HepG2 (cell line): ENCODE data around the gene PCNX1. TPM values are rescaled to one million over a fixed set of nuclear protein-coding genes. Genes with fewer than 3 reads are reported as not detected.
A peak's percentile ranks its signal among the peaks of the same experiment; 100 is the strongest.
"Not testable (repeated sequence)": the region's sequence is repeated elsewhere in the genome, so short reads cannot be mapped to it uniquely, and the experiment has no call there.

ENCODE experiments used
- ATAC-seq: fragments of 200-7000 bp; cut with Tn5 transposase; 3 replicates; pipeline ENCODE4 v1.9.1; 2020; ENCODE audit warnings: mild to moderate bottlenecking, moderate library complexity
- BruUV-seq: library from RNA; stranded (reverse); fragments of 400-500 nt; replicated peaks from 2 replicates; lab custom pipeline; 2021; lab: Mats Ljungman, UMichigan
- CTCF ChIA-PET: fragments of 300-600 bp; formaldehyde crosslinking; extraction: SDS; loops from one replicate; lab custom pipeline; 2021; ENCODE audit warnings: low total read pairs, inconsistent platforms, low intra/inter-chr PET ratio; lab: Yijun Ruan, JAX
- POLR2A ChIA-PET: fragments of 350-600 bp; sonication (Branson Sonifier 250); formaldehyde crosslinking; loops from one replicate; lab custom pipeline; 2020; ENCODE audit warnings: antibody characterized with exemption, inconsistent platforms; lab: Yijun Ruan, JAX
- DNase-seq: peaks from one replicate; pipeline ENCODE4 v3.0.0-alpha.2; 2015; ENCODE audit warnings: low spot score
- FAIRE-seq: peaks from 3 replicates; lab custom pipeline; 2011; peaks lifted over from hg19 to GRCh38; lab: Jason Lieb, UNC
- H2AFZ ChIP-seq: one replicate; pipeline ENCODE4 v1.6.1; 2011; ENCODE audit warnings: low read length, inconsistent platforms
- H3K27ac ChIP-seq: fragments of 300-600 bp; 3 replicates; pipeline ENCODE4 v1.8.0; 2011; ENCODE audit warnings: mixed run types, mild to moderate bottlenecking, mixed read lengths, low read length, inconsistent platforms; ENCODE audit not compliant: insufficient read depth; ENCODE audit errors: extremely low read length
- H3K27me3 ChIP-seq, 2 experiments: fragments of 200-600 bp in 1 of 2; 2 replicates in 1 of 2; 3 replicates in 1 of 2; pipeline versions ENCODE4 v1.6.0 to v1.8.0; 2011; ENCODE audit warnings: low read length in 2 of 2, mild to moderate bottlenecking in 2 of 2, moderate library complexity in 2 of 2, inconsistent platforms in 1 of 2; ENCODE audit not compliant: insufficient read depth in 2 of 2, control insufficient read depth in 1 of 2
- H3K36me3 ChIP-seq, 2 experiments: fragments of 200-600 bp in 1 of 2; replicated peaks in 1 of 2; 2 replicates in 1 of 2; 3 replicates in 1 of 2; pipeline versions ENCODE4 v1.5.1 to v1.8.0; 2011; ENCODE audit warnings: low read length in 2 of 2, inconsistent platforms in 1 of 2; ENCODE audit not compliant: insufficient read depth in 2 of 2, control insufficient read depth in 1 of 2
- H3K4me1 ChIP-seq: 2 replicates; pipeline ENCODE4 v1.5.1; 2012; ENCODE audit warnings: low read length, inconsistent platforms; ENCODE audit not compliant: insufficient read depth
- H3K4me2 ChIP-seq: 2 replicates; pipeline ENCODE4 v1.6.0; 2011; ENCODE audit warnings: low read depth, low read length, inconsistent platforms
- H3K4me3 ChIP-seq, 3 experiments: fragments of 200-600 bp in 1 of 3; sonication (generic), shearing (Covaris generic) in 1 of 3; replicated peaks in 1 of 3; 2 replicates each; pipeline ENCODE4 v1.5.1; 2011 to 2016; ENCODE audit warnings: low read length in 3 of 3, inconsistent platforms in 2 of 3, low read depth in 2 of 3, mild to moderate bottlenecking in 2 of 3, control low read depth in 1 of 3, mixed read lengths in 1 of 3; ENCODE audit not compliant: insufficient read depth in 1 of 3
- H3K79me2 ChIP-seq: one replicate; pipeline ENCODE4 v1.6.1; 2011; ENCODE audit warnings: low read length, inconsistent platforms; ENCODE audit not compliant: insufficient read depth
- H3K9ac ChIP-seq: 2 replicates; pipeline ENCODE4 v1.6.0; 2011; ENCODE audit warnings: mild to moderate bottlenecking, low read depth, low read length, inconsistent platforms; ENCODE audit not compliant: insufficient read depth
- H3K9me3 ChIP-seq: 2 replicates; pipeline ENCODE4 v1.5.1; 2012; ENCODE audit warnings: mild to moderate bottlenecking, low read length
- H4K20me1 ChIP-seq: 2 replicates; pipeline ENCODE4 v1.6.0; 2011; ENCODE audit warnings: inconsistent platforms, mild to moderate bottlenecking, low read length, moderate library complexity; ENCODE audit not compliant: insufficient read depth
- CEBPG ChIP-seq: IDR thresholded peaks from 2 replicates; pipeline ENCODE4 v1.6.1; 2016
- FOXA1 ChIP-seq, 2 experiments: fragments of 450-650 bp in 1 of 2; sonication (generic) in 1 of 2; formaldehyde crosslinking in 1 of 2; IDR thresholded peaks; 2 replicates each; pipeline versions ENCODE4 v1.4.0 to v1.6.1; 2016 to 2020; ENCODE audit warnings: missing genetic modification reagents in 1 of 2
- FOXP1 ChIP-seq, 2 experiments: fragments of 450-650 bp in 1 of 2; IDR thresholded peaks; 2 replicates each; pipeline ENCODE4 v1.6.1; 2017 to 2018; ENCODE audit warnings: antibody characterized with exemption in 1 of 2
- GATAD2A ChIP-seq: IDR thresholded peaks from 2 replicates; pipeline ENCODE4 v1.6.1; 2016
- ISL2 ChIP-seq: sonication (generic); formaldehyde crosslinking; IDR thresholded peaks from 2 replicates; pipeline ENCODE4 v1.5.0; 2020; ENCODE audit warnings: missing genetic modification reagents
- SOX13 ChIP-seq, 3 experiments: fragments of 450-650 bp in 1 of 3; sonication (generic) in 1 of 3; formaldehyde crosslinking in 1 of 3; IDR thresholded peaks in 2 of 3; conservative IDR thresholded peaks in 1 of 3; 2 replicates each; pipeline versions ENCODE4 v1.5.0 to v1.6.1; 2016 to 2020; ENCODE audit warnings: antibody characterized with exemption in 1 of 3, mild to moderate bottlenecking in 1 of 3, missing compliant biosample characterization in 1 of 3, missing genetic modification reagents in 1 of 3, moderate library complexity in 1 of 3
- SOX5 ChIP-seq: IDR thresholded peaks from 2 replicates; pipeline ENCODE4 v1.6.1; 2016; ENCODE audit warnings: borderline replicate concordance
- TCF7 ChIP-seq: sonication (generic); IDR thresholded peaks from 2 replicates; pipeline ENCODE4 v1.6.1; 2016; ENCODE audit warnings: antibody characterized with exemption, low read depth
- WGBS: methylation state at CpG from one replicate; pipeline ENCODE4 v1.1.6; 2017; ENCODE audit warnings: low lambda C conversion rate; 5-methylcytosine and 5-hydroxymethylcytosine counted together
- in situ Hi-C: cut with HindIII; loops from 2 replicates; pipeline ENCODE4 v1.10.0; 2017; ENCODE audit warnings: low pct_unique_long_range_greater_than_20kb; ENCODE audit not compliant: extremely low pct_ligation_motif_present
- intact Hi-C: fragments of 100-400 bp; cut with micrococcal nuclease; formaldehyde crosslinking; loops from one replicate; pipeline ENCODE4 v1.10.0; 2022; ENCODE audit not compliant: unreplicated experiment
- polyA plus RNA-seq, 8 experiments: library from polyadenylated mRNA; depleted of rRNA in 3 of 8; stranded (reverse) in 7 of 8; unstranded in 1 of 8; fragments of >200 nt; fragmentation: Illumina TruSeq in 4 of 8; extraction: Trizol in 4 of 8; gene quantifications; 2 replicates each; pipeline versions ENCODE4 v1.2.1 to v1.2.3, GENCODE V29; 2011 to 2016; ENCODE audit warnings: low read depth in 4 of 8, missing spikeins in 1 of 8, mixed read lengths in 1 of 8; ENCODE audit not compliant: insufficient read depth in 1 of 8
- total RNA-seq, 5 experiments: library from RNA; depleted of rRNA; stranded (reverse); fragments of >200 nt; fragmentation: Illumina TruSeq; extraction: Trizol; gene quantifications; 2 replicates each; pipeline ENCODE4 v1.2.3, GENCODE V29; 2016; ENCODE audit warnings: low read depth in 1 of 5
- TF ChIP-seq, protein P1 (sequence below): IDR thresholded peaks from 2 replicates; pipeline ENCODE4 v1.4.0; 2020; ENCODE audit warnings: mild to moderate bottlenecking, missing genetic modification reagents
- TF ChIP-seq, protein P2 (sequence below): sonication (generic); formaldehyde crosslinking; IDR thresholded peaks from 2 replicates; pipeline ENCODE4 v1.4.0; 2020; ENCODE audit warnings: missing genetic modification reagents

The PCNX1 gene
- total and polyA plus RNA-seq, 2 of the 13 experiments (the other 11 are each of a cell fraction or from before 2014, with no cell fraction given): 24.9 to 30.3 TPM

DNA sequence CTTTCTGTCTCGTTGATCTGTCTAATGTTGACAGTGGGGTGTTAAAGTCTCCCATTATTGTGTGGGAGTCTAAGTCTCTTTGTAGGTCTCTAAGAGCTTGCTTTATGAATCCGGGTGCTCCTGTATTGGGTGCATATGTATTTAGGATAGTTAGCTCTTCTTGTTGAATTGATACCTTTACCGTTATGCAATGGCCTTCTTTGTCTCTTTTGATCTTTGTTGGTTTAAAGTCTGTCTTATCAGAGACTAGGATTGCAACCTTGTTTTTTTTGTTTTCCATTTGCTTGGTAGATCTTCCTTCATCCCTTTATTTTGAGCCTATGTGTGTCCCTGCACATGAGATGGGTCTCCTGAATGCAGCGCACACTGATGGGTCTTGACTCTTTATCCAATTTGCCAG is 32.4 kb downstream of the PCNX1 start:
- FAIRE-seq; POLR2A ChIA-PET; H3K27me3 ChIP-seq; H3K4me2 ChIP-seq; H2AFZ ChIP-seq; H3K9ac ChIP-seq; H3K4me3 ChIP-seq; DNase-seq; in situ Hi-C loops; CTCF ChIA-PET; ATAC-seq; H3K36me3 ChIP-seq; intact Hi-C loops; H3K27ac ChIP-seq; BruUV-seq; TF ChIP-seq SOX13, FOXA1, FOXP1 (IDR thresholded peaks at IDR 0.05): not testable (repeated sequence)
- TF ChIP-seq CEBPG (CRISPR knock-in tag) (0 out of 2 replicates have a peak, but pooled peaks have one; percentile 28), ISL2 (0 out of 2 replicates have a peak, but pooled peaks have one; percentile 35), SOX13 (CRISPR knock-in tag; conservative IDR thresholded peaks at IDR 0.05 in 1 of 2, IDR thresholded peaks at IDR 0.05 in 1 of 2) (peak in 1 of 2 experiments; percentile 73; a peak in 2 of 4 replicates), GATAD2A (CRISPR knock-in tag) (0 out of 2 replicates have a peak, but pooled peaks have one; percentile 39), FOXA1 (CRISPR knock-in tag; IDR thresholded peaks at IDR 0.05) (0 out of 2 replicates have a peak, but pooled peaks have one; percentile 8), SOX5 (CRISPR knock-in tag) (peak; percentile 47; the same call in 1 of the 2 replicates), FOXP1 (CRISPR knock-in tag; IDR thresholded peaks at IDR 0.05) (peak; percentile 36; the same call in 1 of the 2 replicates), TCF7 (peak; percentile 48; the same call in 1 of the 2 replicates)
- TF ChIP-seq, protein P1, sequence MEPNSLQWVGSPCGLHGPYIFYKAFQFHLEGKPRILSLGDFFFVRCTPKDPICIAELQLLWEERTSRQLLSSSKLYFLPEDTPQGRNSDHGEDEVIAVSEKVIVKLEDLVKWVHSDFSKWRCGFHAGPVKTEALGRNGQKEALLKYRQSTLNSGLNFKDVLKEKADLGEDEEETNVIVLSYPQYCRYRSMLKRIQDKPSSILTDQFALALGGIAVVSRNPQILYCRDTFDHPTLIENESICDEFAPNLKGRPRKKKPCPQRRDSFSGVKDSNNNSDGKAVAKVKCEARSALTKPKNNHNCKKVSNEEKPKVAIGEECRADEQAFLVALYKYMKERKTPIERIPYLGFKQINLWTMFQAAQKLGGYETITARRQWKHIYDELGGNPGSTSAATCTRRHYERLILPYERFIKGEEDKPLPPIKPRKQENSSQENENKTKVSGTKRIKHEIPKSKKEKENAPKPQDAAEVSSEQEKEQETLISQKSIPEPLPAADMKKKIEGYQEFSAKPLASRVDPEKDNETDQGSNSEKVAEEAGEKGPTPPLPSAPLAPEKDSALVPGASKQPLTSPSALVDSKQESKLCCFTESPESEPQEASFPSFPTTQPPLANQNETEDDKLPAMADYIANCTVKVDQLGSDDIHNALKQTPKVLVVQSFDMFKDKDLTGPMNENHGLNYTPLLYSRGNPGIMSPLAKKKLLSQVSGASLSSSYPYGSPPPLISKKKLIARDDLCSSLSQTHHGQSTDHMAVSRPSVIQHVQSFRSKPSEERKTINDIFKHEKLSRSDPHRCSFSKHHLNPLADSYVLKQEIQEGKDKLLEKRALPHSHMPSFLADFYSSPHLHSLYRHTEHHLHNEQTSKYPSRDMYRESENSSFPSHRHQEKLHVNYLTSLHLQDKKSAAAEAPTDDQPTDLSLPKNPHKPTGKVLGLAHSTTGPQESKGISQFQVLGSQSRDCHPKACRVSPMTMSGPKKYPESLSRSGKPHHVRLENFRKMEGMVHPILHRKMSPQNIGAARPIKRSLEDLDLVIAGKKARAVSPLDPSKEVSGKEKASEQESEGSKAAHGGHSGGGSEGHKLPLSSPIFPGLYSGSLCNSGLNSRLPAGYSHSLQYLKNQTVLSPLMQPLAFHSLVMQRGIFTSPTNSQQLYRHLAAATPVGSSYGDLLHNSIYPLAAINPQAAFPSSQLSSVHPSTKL: peak; percentile 59
- TF ChIP-seq, protein P2, sequence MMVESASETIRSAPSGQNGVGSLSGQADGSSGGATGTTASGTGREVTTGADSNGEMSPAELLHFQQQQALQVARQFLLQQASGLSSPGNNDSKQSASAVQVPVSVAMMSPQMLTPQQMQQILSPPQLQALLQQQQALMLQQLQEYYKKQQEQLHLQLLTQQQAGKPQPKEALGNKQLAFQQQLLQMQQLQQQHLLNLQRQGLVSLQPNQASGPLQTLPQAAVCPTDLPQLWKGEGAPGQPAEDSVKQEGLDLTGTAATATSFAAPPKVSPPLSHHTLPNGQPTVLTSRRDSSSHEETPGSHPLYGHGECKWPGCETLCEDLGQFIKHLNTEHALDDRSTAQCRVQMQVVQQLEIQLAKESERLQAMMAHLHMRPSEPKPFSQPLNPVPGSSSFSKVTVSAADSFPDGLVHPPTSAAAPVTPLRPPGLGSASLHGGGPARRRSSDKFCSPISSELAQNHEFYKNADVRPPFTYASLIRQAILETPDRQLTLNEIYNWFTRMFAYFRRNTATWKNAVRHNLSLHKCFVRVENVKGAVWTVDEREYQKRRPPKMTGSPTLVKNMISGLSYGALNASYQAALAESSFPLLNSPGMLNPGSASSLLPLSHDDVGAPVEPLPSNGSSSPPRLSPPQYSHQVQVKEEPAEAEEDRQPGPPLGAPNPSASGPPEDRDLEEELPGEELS (CRISPR knock-in tag): 0 out of 2 replicates have a peak, but pooled peaks have one; percentile 18
- peaks cover 13% of the 10 kb centered on the region for H4K20me1 ChIP-seq
- H3K9me3 ChIP-seq: peaks cover 25% of the 10 kb centered on the region
- peaks cover 36% of the 10 kb centered on the region for H3K79me2 ChIP-seq
- 54% methylated on average over 4 of the region's 4 CpGs for WGBS
- peaks cover 24% of the 10 kb centered on the region for H3K4me1 ChIP-seq
